OCI-LY1 (cell line): ENCODE results near the gene PSMD3.

Experiments
- EZH2 ChIP-seq: fragments of 200-600 bp; sonication (generic), shearing (Covaris generic); IDR thresholded peaks from 2 replicates; pipeline ENCODE4 v1.8.0; 2017; ENCODE audit warnings: borderline replicate concordance, mixed run types, mild to moderate bottlenecking, antibody characterized with exemption, low read length, moderate library complexity, mixed read lengths
- TF ChIP-seq, protein P1 (sequence below): fragments of 200-600 bp; sonication (generic), shearing (Covaris generic); IDR thresholded peaks from 2 replicates; pipeline ENCODE4 v1.5.1; 2017; ENCODE audit warnings: mild to moderate bottlenecking, antibody characterized with exemption, low read length, moderate library complexity, mixed read lengths

GRCh38 chr17:40024901-40025300 is 44.3 kb downstream of the PSMD3 start:
- TF ChIP-seq, protein P1, sequence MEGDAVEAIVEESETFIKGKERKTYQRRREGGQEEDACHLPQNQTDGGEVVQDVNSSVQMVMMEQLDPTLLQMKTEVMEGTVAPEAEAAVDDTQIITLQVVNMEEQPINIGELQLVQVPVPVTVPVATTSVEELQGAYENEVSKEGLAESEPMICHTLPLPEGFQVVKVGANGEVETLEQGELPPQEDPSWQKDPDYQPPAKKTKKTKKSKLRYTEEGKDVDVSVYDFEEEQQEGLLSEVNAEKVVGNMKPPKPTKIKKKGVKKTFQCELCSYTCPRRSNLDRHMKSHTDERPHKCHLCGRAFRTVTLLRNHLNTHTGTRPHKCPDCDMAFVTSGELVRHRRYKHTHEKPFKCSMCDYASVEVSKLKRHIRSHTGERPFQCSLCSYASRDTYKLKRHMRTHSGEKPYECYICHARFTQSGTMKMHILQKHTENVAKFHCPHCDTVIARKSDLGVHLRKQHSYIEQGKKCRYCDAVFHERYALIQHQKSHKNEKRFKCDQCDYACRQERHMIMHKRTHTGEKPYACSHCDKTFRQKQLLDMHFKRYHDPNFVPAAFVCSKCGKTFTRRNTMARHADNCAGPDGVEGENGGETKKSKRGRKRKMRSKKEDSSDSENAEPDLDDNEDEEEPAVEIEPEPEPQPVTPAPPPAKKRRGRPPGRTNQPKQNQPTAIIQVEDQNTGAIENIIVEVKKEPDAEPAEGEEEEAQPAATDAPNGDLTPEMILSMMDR = no peak
- no peak for TF ChIP-seq EZH2
